H1 (cell line): ENCODE measurements around the gene LMAN2. TPM values are rescaled to one million over a fixed set of nuclear protein-coding genes. Genes with fewer than 3 reads are reported as not detected.

Experiments used
- TCF12 ChIP-seq: IDR thresholded peaks from 2 replicates; pipeline ENCODE4 v1.6.1; 2011; ENCODE audit warnings: low read depth, mild to moderate bottlenecking, low read length
- polyA plus RNA-seq, 7 experiments: library from polyadenylated mRNA; depleted of rRNA in 3 of 7; stranded (reverse) in 5 of 7; unstranded in 2 of 7; fragments of >200 nt in 5 of 7; fragments of 200-250 nt in 2 of 7; gene quantifications; 1 replicate in 5 of 7; 2 replicates in 1 of 7; 4 replicates in 1 of 7; pipeline versions ENCODE4 v1.2.1 to v1.2.3, GENCODE V29; 2011 to 2013; ENCODE audit warnings: missing spikeins in 2 of 7, mixed read lengths in 2 of 7
- total RNA-seq: library from RNA; stranded (reverse); fragmentation: NEBNext Ultra II Directional; extraction: Animal tissue kit (Norgen Biotek cat#: 25700); gene quantifications from 2 replicates; pipeline ENCODE4 v1.2.1, GENCODE V29; 2021

LMAN2 gene
- total and polyA plus RNA-seq, 2 of the 8 experiments (the other 6 are each of a cell fraction or from before 2014, with no cell fraction given), result 116 to 225 TPM

GRCh38 chr5:177347699-177348098, 3.8 kb downstream of the LMAN2 start (continued):
- TF ChIP-seq TCF12, result no peak
